ENCODE measurements around the gene SLCO2B1.

Gene SLCO2B1

DNA sequence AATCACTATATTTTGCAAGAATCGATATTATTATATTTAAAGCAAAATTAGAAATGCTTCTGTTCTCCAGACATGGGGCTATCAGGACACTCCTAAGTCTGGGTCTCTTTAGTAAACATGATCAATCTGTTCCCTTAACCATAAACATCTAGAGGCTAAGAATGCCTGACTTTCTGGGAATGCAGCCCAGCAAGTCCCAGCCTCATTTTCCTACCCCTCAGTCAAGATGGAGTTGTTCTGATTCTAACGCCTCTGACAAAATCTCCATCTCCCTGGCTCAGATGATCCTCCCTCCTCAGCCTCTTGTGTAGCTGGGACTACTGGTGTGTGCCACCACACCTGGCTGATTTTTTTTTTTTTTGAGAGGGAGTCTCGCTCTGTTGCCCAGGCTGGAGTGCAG is 35.0 kb downstream of the SLCO2B1 start:
- H3K9ac ChIP-seq (ENCODE audit: low read depth, low read length), result no peak overlapping the region
- H3K4me2 ChIP-seq (ENCODE audit: insufficient read depth, low read length), result no peak overlapping the region
- no peaks in the 10 kb centered on the region for H3K36me3 ChIP-seq (ENCODE audit: insufficient read depth, low read length)
- no peak overlapping the region for H3K27ac ChIP-seq (ENCODE audit: low read length)
- ATAC-seq (ENCODE audit: insufficient read depth, low read depth) (no peak), DNase-seq (no peak)
- H3K27me3 ChIP-seq (ENCODE audit: insufficient read depth, low read length, poor library complexity), result no peaks in the 10 kb centered on the region
- H4K20me1 ChIP-seq (ENCODE audit: insufficient read depth, low read length), result no peaks in the 10 kb centered on the region
- no peak overlapping the region for H2AFZ ChIP-seq (ENCODE audit: low read depth, low read length)
- TF ChIP-seq, protein P1, sequence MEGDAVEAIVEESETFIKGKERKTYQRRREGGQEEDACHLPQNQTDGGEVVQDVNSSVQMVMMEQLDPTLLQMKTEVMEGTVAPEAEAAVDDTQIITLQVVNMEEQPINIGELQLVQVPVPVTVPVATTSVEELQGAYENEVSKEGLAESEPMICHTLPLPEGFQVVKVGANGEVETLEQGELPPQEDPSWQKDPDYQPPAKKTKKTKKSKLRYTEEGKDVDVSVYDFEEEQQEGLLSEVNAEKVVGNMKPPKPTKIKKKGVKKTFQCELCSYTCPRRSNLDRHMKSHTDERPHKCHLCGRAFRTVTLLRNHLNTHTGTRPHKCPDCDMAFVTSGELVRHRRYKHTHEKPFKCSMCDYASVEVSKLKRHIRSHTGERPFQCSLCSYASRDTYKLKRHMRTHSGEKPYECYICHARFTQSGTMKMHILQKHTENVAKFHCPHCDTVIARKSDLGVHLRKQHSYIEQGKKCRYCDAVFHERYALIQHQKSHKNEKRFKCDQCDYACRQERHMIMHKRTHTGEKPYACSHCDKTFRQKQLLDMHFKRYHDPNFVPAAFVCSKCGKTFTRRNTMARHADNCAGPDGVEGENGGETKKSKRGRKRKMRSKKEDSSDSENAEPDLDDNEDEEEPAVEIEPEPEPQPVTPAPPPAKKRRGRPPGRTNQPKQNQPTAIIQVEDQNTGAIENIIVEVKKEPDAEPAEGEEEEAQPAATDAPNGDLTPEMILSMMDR (IDR thresholded peaks at IDR 0.05; ENCODE audit: borderline replicate concordance, extremely low read depth, low read length, poor library complexity, severe bottlenecking), result no peak
- no peak for TF ChIP-seq EZH2 (IDR thresholded peaks at IDR 0.05; ENCODE audit: borderline replicate concordance, low read depth, low read length, severe bottlenecking)
- H3K4me3 ChIP-seq (ENCODE audit: low read depth in 1 of 2, low read length in 2 of 2), result no peak overlapping the region
- H3K9me3 ChIP-seq (ENCODE audit: insufficient read depth, low read length, severe bottlenecking), result no peaks in the 10 kb centered on the region
- H3K4me1 ChIP-seq (ENCODE audit: insufficient read depth, low read length), result no peaks in the 10 kb centered on the region
- H3K79me2 ChIP-seq (ENCODE audit: insufficient read depth, low read length), result no peaks in the 10 kb centered on the region

DNA sequence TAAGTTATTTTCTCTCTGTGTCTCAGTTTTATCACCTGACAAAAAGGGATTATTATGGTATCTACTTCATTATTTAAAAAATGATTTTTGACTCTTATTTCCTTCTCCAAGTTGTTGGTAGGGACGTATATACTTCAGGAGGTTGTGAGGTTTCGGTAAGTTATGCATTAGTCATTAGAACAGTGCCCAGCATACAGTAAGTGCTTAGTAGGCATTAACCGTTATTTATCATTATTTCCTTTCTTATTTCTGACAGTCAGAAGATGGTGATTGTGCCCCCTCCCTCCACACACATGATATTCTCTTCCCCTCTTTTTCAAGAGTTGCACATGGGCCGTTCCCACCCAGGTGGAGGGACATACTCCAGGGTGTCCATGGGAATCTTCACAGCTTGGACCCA is 36.1 kb downstream of the SLCO2B1 start:
- TF ChIP-seq, protein P1 (IDR thresholded peaks at IDR 0.05; ENCODE audit: borderline replicate concordance, extremely low read depth, low read length, poor library complexity, severe bottlenecking), result no peak
- TF ChIP-seq EZH2 (IDR thresholded peaks at IDR 0.05; ENCODE audit: borderline replicate concordance, low read depth, low read length, severe bottlenecking), result no peak
- ATAC-seq (ENCODE audit: insufficient read depth, low read depth), result no peak

DNA sequence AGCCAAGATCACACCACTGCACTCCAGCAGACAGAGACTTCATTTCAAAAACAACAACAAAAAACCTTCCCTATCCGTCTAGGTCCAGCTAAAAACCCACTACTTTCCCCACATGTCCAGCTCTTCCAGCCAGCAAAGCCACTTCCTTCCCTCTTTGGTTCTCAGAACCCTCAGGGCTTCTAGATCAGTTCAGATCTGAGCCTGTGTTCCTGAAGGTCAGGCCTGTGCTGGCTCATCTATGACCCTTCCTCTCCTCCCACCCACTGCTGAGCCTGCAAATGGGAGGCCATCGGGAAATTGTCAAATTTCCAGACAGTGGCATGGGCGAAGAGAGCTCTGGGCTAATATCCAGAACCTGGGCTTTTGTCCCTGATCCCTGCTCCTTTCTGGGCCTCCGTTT is 37.8 kb downstream of the SLCO2B1 start:
- Histone ChIP-seq H2AFZ (ENCODE audit: low read depth, low read length) (no peak overlapping the region), H3K79me2 (ENCODE audit: insufficient read depth, low read length) (no peaks in the 10 kb centered on the region), H3K27me3 (ENCODE audit: insufficient read depth, low read length, poor library complexity) (no peaks in the 10 kb centered on the region), H3K4me1 (ENCODE audit: insufficient read depth, low read length) (no peaks in the 10 kb centered on the region), H3K9ac (ENCODE audit: low read depth, low read length) (no peak overlapping the region), H3K4me3 (ENCODE audit: low read depth in 1 of 2, low read length in 2 of 2) (no peak overlapping the region), H3K9me3 (ENCODE audit: insufficient read depth, low read length, severe bottlenecking) (no peaks in the 10 kb centered on the region), H3K36me3 (ENCODE audit: insufficient read depth, low read length) (no peaks in the 10 kb centered on the region), H4K20me1 (ENCODE audit: insufficient read depth, low read length) (no peaks in the 10 kb centered on the region), H3K27ac (ENCODE audit: low read length) (no peak overlapping the region), H3K4me2 (ENCODE audit: insufficient read depth, low read length) (no peak overlapping the region)
- no peak for DNase-seq
- ATAC-seq (ENCODE audit: insufficient read depth, low read depth), result no peak
- TF ChIP-seq, protein P1 (IDR thresholded peaks at IDR 0.05; ENCODE audit: borderline replicate concordance, extremely low read depth, low read length, poor library complexity, severe bottlenecking), result no peak
- TF ChIP-seq EZH2 (IDR thresholded peaks at IDR 0.05; ENCODE audit: borderline replicate concordance, low read depth, low read length, severe bottlenecking), result no peak

More for the DNA sequence above, 36.1 kb downstream of the SLCO2B1 start:
- Histone ChIP-seq H4K20me1 (ENCODE audit: insufficient read depth, low read length) (no peaks in the 10 kb centered on the region), H3K9me3 (ENCODE audit: insufficient read depth, low read length, severe bottlenecking) (no peaks in the 10 kb centered on the region), H3K9ac (ENCODE audit: low read depth, low read length) (no peak overlapping the region), H3K27me3 (ENCODE audit: insufficient read depth, low read length, poor library complexity) (no peaks in the 10 kb centered on the region), H3K4me1 (ENCODE audit: insufficient read depth, low read length) (no peaks in the 10 kb centered on the region), H3K27ac (ENCODE audit: low read length) (no peak overlapping the region), H3K4me2 (ENCODE audit: insufficient read depth, low read length) (no peak overlapping the region), H3K36me3 (ENCODE audit: insufficient read depth, low read length) (no peaks in the 10 kb centered on the region), H3K79me2 (ENCODE audit: insufficient read depth, low read length) (no peaks in the 10 kb centered on the region), H3K4me3 (ENCODE audit: low read depth in 1 of 2, low read length in 2 of 2) (no peak overlapping the region), H2AFZ (ENCODE audit: low read depth, low read length) (no peak overlapping the region)
- no peak for DNase-seq

DNA sequence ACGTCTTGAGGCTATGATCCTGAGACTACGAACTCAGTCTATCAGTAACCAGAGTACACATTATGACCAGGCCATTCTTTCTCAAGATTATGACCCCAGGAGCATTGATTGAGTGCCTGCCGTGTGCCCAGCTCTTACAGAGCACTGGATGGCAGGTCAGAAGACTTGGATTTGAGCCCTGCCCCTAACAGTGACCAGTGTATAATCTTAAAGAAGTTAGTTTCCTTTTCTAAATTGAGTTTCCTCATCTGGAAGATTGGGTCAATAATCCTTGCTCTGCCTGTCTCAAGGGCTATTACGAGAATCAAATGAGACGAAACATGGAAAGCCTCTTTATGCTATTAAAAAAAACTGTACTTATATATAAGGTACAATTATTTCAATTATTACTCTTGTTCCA is 38.2 kb downstream of the SLCO2B1 start:
- Histone ChIP-seq H3K4me1 (ENCODE audit: insufficient read depth, low read length) (no peaks in the 10 kb centered on the region), H4K20me1 (ENCODE audit: insufficient read depth, low read length) (no peaks in the 10 kb centered on the region), H3K9me3 (ENCODE audit: insufficient read depth, low read length, severe bottlenecking) (no peaks in the 10 kb centered on the region), H3K27ac (ENCODE audit: low read length) (no peak overlapping the region), H3K36me3 (ENCODE audit: insufficient read depth, low read length) (no peaks in the 10 kb centered on the region), H3K4me2 (ENCODE audit: insufficient read depth, low read length) (no peak overlapping the region), H3K4me3 (ENCODE audit: low read depth in 1 of 2, low read length in 2 of 2) (no peak overlapping the region), H3K79me2 (ENCODE audit: insufficient read depth, low read length) (no peaks in the 10 kb centered on the region), H3K9ac (ENCODE audit: low read depth, low read length) (no peak overlapping the region), H3K27me3 (ENCODE audit: insufficient read depth, low read length, poor library complexity) (no peaks in the 10 kb centered on the region), H2AFZ (ENCODE audit: low read depth, low read length) (no peak overlapping the region)
- DNase-seq (no peak), ATAC-seq (ENCODE audit: insufficient read depth, low read depth) (no peak)
- TF ChIP-seq EZH2 (IDR thresholded peaks at IDR 0.05; ENCODE audit: borderline replicate concordance, low read depth, low read length, severe bottlenecking), result no peak
- TF ChIP-seq, protein P1 (IDR thresholded peaks at IDR 0.05; ENCODE audit: borderline replicate concordance, extremely low read depth, low read length, poor library complexity, severe bottlenecking), result no peak
